HepG2 (cell line): Measurements from ENCODE around the gene OIT3.

ENCODE experiments used
- CTCF ChIP-seq: sonication (generic); formaldehyde crosslinking; IDR thresholded peaks from 2 replicates; pipeline ENCODE4 v1.5.0; 2020; ENCODE audit warnings: mild to moderate bottlenecking, missing genetic modification reagents, moderate library complexity
- HOXA9 ChIP-seq: sonication (generic); formaldehyde crosslinking; IDR thresholded peaks from 2 replicates; pipeline ENCODE4 v1.8.1; 2022; ENCODE audit warnings: missing genetic modification reagents, mild to moderate bottlenecking, moderate library complexity, borderline replicate concordance
- KLF16 ChIP-seq, 2 experiments: sonication (generic) in 1 of 2; formaldehyde crosslinking in 1 of 2; IDR thresholded peaks; 2 replicates each; pipeline versions ENCODE4 v1.6.1 to v1.8.0; 2016 to 2023; ENCODE audit warnings: missing genetic modification reagents in 2 of 2, missing compliant biosample characterization in 1 of 2
- ZNF3 ChIP-seq: IDR thresholded peaks from 2 replicates; pipeline ENCODE4 v1.7.0; 2017; ENCODE audit warnings: inconsistent platforms
- ZNF780A ChIP-seq: sonication (generic); formaldehyde crosslinking; IDR thresholded peaks from 2 replicates; pipeline ENCODE4 v1.8.0; 2022; ENCODE audit warnings: mild to moderate bottlenecking, missing genetic modification reagents, moderate library complexity

GRCh38 chr10:72904806-72905205 is 11.3 kb downstream of the OIT3 start:
- TF ChIP-seq ZNF780A (CRISPR knock-in tag) (no peak), CTCF (CRISPR knock-in tag) (no peak), ZNF3 (CRISPR knock-in tag) (no peak), KLF16 (CRISPR knock-in tag; IDR thresholded peaks at IDR 0.05) (no peak), HOXA9 (no peak)
